Erythroblast (primary cell): Measurements from ENCODE around the gene POGZ.

Experiments used
- GATA1 ChIP-seq: IDR thresholded peaks from 2 replicates; pipeline ENCODE4 v1.6.1; 2011; ENCODE audit warnings: low read depth, mild to moderate bottlenecking, control low read depth, low read length, moderate library complexity
- POLR2A ChIP-seq: IDR thresholded peaks from 2 replicates; pipeline ENCODE4 v1.6.1; 2011; ENCODE audit warnings: mild to moderate bottlenecking, low read length

DNA sequence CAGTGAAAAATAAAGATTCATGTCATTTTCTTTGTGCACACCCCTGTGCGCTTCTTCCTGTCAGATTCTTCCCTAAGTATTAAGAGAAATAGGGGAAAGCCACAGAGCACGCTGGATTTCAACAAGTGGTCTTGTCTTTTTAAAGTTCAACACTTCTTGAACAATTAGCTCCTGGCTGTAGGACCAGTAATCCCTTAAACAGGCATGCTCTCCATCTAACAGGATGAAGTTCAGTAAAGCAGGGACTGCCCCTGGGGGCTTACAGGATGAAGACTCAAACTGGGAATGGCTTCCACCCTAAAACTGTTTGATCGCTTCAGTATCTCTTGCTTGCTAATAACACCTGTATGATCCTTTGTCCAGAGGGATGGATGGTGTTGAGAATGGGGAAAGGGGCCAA lies 55.7 kb downstream of the POGZ start:
- TF ChIP-seq POLR2A (no peak), GATA1 (no peak)
